ENCODE data around the gene CPNE5.

CPNE5 gene

DNA sequence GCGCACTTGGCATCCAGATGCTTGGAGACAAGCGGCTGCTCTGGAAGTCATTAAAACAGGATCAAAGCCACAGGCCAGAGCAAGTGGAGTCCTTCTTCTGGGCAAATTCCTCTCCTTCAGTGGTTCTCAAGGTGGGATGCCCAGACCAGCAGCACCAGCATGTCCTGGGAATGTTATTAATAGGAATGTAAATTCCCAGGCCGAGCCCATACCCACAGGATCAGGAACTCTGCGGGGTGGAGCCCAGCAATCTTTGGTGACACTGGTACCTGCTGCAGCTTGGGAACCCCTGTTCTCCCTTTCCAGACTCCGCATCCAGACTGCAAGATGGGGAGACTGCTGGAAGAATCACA, 44.6 kb downstream of the CPNE5 start:
- in situ Hi-C loops (cut with MboI; ENCODE audit: low sequenced_read_pairs), result no loop called here

DNA sequence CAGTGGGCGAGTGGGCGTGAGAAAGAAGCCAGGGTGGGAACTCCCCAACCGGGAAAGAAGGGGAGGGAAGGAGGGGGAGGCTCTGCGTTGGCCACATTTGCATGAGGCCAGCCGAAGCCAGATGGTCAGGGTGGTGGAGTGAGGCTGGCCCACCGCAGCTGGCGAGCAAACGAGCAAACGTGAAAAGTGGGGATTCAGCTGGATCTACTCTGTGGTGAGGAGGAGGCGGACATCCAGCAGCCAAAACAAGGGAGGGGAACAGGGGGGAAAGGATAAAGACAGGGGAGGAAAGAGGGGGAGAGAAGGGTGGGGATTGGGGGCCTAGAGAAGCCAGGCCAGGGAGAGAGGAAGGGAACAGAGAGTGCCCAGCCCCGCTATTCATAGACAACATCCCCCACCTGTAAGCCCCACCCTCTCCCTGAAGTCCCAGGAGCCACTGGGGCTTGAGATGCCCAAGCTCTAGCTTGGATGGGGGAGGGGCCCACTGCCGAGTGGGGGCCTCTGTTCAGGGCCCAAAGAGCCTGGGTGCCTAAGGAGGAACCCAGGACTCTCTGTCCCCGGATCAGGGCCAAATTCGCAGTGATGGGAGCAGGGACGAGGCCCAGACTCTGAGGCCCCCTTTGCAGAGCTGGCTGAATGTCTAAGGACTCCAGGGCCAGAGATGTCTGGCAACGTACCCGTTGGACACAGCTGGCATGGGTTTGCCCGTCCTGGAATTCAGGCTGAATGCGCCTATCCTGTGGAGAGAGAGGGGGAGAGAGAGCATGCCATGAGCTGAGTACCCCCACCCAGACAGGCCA, 45.1 kb downstream of the CPNE5 start:
- in situ Hi-C loops (cut with MboI; ENCODE audit: low sequenced_read_pairs), result no loop called here

DNA sequence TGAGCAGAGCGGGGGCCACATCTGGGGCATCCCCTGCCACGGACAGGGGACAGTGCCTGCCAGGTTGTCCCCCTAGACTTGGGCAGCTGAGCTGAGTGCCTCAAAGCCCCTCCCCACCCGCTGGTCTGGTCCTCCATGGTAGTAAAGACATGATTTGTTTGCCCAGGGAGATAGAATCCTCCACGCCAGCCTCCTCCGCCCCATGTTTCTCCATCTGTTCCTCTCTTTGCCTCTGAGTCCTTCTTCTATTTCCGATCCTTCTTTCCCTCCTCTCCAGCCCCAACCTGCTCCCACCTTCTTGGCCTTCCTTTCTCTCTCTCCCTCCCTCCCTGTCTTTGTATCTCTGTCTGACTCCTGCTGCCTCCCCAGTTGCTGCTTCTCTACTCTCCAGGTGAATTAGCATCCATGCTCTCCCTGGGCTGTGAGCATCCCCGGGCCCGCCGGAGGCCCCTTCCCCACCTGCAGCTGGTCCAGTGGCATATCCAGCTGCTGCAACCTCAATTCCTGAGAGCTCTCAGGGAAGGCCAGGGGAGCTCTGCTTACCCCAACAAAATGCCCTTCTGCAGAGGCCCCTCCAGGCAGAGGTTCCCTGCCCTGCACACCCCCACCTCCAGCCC, 45.8 kb downstream of the CPNE5 start:
- in situ Hi-C loops (cut with MboI; ENCODE audit: low sequenced_read_pairs), result no loop called here

DNA sequence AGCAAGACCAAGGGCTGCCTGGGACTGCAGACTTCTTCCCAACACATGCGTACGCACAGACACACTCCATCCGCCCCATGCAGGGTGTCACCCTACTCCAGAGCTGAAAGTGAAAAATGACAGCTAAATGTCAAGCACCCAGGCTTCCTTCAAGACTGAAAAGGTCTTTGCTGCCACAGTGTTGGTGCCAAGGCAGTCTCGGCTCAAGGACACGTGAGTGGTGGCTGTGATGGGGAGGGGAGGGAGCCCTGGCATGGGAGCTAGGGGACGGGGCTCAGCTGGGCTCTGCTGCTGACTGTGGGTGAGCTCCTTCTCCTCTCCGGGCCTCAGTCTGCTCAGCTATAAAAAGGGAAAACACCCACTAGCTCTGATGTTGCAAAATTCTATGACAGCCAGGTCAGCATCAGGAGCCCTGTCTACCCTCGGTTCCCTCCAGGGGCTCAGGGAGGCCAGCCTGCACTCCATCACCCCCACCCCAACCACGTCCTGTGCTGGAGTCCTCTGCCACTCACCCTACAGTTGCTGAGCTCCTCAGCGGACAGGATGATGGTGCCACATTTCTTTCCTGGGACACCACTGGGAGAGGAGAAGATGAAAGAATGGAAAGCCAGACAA, 47.6 kb downstream of the CPNE5 start:
- in situ Hi-C loops (cut with MboI; ENCODE audit: low sequenced_read_pairs), result no loop called here

DNA sequence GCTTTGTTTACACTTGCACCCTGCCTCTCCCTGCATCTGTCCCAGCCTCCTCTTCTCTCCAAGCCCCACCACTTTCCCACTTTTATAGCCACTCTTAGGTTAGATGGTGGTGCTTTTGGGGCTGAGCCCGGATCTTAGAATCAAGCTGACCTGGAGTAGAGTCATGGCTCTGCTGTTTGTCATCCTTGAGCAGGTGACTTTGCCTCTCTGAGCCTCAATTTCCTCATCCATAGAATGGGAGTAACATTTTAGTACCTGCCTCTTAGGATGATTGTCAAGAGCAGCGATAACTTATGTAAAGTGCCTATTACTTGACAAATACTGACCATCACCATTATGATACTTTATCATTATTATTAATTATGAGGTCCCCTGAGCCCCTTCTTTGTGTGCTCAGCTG, 48.2 kb downstream of the CPNE5 start:
- in situ Hi-C loops (cut with MboI; ENCODE audit: low sequenced_read_pairs), result no loop called here

DNA sequence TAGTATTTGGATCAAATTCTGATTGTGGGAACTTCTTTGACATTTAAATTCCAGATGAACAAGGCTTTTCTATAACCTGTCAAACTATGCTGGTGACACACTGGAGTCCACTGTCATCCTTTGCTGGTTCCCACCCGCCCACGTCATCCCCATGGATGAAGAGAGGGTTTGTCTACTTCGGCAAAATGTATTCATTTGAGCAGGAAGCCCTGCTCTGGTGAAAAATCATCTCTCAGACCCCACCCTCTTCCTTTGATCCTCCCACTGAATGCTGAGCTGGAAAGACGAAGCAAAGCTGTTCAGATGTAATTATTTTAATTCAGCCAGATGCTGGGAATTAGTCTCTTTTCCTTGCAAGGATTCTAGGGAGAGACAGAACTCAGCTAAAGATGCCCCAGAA, 50.5 kb downstream of the CPNE5 start:
- in situ Hi-C loops (cut with MboI; ENCODE audit: low sequenced_read_pairs), result no loop called here

DNA sequence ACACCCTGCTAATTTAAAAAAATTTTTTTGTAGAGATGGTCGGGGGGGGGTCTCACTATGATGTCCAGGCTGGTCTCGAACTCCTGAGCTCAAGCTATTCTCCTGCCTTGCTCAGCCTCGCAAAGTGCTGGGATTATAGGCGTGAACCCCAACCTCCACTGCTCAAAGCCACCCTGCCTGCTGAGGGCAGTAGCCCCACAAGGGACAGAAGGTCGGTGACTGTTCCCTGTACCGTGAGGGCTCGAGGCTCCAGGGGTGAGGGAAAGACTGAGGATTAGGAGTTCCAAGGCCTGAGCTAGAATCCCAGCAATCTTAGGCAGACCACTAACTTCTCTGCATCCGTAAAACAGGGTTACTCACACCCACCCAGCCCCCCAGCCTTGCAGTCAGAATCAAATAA, 51.1 kb downstream of the CPNE5 start:
- in situ Hi-C loops (cut with MboI; ENCODE audit: low sequenced_read_pairs), result no loop called here

DNA sequence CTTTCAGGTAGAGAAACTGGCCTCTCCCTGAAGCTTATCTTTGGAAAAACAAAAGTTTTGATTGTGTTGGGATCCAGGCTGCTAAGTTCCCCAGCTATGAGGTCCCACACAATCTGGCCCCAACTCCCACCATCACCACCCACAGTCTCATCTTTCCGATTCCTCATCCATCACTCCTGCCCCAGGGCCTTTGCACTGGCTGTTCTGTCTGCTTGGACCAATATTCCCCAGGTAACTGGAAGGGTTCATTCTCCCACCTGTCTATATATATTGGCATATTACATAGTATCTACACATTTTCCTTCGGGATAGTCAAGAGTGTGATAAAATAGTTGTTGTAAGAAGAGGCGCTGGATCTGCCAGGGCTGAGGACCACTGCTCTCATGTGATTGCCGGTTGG, 52.0 kb downstream of the CPNE5 start:
- in situ Hi-C loops (cut with MboI; ENCODE audit: low sequenced_read_pairs), result no loop called here

DNA sequence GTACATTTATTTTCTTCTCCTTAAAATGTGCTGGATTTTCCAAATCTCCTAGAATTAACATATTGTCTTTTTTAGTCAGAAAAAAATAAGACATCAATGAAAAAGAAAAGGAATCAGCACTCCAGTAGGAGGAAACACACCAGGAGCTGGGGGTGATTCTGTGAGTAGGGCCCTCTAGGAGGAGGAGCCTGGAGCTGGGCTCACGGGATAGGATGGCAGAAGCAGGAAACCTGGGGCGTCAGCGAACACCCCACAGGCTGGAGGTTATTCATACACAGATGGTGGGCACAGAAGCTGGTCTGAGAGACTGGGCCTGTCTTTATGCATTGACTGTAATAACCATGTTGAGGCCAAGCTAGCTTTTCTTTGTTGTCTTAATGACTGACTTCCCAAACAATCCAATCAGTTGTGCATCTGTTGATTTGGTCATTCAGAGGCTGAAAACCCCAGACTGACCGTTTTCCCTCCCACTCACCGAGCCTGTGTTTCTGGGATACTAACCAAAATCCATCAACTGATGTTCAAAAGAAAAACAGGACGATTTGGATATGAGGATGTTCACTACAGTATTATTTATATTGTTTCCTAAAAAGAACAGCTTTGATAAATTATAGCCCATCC, 53.1 kb downstream of the CPNE5 start:
- in situ Hi-C loops (cut with MboI; ENCODE audit: low sequenced_read_pairs), result no loop called here

DNA sequence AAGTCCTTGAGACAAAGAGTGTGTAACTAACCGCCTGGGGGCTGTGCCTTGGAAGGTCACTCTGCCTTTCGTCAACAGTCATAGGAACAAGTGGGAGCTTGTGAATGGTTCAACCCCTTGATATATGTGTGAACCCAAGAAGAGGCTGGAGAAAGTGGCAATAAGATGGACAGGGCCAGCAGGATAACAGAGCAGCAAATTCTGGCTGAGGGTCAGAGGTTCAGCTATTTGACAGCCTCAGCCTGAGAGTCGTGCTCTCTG, 54.9 kb downstream of the CPNE5 start:
- in situ Hi-C loops (cut with MboI; ENCODE audit: low sequenced_read_pairs), result no loop called here

DNA sequence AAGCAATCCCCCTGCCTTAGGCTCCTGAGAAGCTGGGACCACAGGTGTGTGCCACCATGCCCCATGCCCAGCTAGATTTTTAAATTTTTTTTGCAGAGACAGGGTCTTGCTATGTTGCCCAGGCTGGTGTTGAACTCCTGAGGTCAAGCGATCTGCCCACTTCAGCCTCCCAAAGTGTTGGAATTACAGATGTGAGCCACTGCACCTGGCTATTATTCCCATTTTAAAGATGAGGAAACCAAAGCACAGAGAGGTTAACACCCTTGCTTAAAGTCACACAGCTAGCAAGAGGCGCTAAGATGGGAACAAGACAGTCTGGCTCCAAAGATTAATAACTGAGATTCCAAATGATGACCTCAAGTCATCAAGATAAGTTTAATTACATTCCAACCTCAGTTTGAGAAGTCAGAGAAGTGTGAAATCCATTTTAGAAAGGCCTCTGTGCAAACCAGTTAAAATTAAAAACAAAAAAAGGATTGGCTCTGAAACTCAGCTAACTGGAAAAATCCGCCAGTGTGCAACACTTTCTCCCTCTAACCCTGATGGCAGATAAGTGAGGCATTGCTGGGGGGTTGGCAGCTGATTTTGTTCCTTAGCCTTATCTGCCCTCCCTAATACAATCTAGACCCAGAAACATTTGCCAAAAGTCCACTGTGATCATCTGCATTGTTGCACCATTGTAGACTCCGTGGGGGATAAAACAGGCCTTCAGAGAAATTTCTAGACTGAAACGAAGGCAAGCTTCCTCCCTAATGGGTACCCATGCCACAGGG, 55.5 kb downstream of the CPNE5 start:
- in situ Hi-C loops (cut with MboI; ENCODE audit: low sequenced_read_pairs), result no loop called here

DNA sequence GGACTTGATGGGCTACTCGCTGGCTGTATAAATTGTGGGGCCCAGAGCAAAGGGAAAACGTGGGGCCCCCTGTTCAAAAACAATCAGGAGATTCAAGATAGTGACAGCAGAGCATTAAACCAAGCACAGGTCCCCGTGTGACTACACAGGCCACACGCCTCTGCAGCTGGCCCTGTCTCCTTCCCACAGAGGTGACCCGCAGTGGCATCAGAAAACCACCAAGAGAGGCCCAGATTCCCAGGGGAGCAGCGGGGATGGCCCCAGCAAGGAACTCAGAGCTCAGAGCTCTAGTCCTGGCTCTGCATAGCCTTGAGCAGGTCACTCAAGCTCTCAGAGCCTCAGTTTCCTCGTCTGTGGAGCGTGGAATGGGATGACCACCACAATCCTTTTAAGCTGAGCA, 57.6 kb downstream of the CPNE5 start:
- in situ Hi-C loops (cut with MboI; ENCODE audit: low sequenced_read_pairs), result no loop called here

DNA sequence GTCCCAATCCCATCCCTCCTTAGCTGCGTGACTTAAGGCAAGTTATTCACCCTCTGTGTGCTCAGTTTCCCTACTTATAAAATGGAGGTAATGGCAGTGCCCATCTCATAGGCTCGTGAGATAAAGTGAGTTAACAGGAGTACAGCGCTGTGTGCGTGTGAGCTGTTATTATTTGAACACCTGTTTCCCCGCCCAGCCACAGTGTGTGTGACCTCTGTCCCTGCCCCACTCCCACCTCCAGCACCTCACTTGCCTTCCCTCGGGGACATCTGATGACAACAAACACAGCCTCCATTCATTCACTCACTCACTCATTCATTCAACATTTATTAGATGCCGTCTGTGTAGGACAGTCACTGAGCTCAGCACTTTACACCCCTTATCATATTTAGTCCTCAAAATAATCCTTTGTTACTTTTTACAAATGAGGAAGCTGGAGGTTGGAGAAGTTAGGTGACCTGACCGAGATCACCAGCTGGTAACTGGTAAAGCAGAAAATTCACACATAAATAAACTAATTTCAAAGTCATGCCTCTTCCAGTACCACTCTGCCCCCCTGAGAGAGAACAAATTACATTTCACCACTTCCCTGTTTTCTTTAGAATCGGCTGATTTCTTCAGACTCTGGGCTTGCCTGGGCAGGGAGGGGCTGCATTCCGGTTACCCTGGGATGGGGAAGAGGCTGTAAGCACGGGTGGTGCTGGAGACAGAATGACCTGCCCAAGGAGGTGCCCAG, 58.6 kb downstream of the CPNE5 start:
- in situ Hi-C loops (cut with MboI; ENCODE audit: low sequenced_read_pairs), result no loop called here

DNA sequence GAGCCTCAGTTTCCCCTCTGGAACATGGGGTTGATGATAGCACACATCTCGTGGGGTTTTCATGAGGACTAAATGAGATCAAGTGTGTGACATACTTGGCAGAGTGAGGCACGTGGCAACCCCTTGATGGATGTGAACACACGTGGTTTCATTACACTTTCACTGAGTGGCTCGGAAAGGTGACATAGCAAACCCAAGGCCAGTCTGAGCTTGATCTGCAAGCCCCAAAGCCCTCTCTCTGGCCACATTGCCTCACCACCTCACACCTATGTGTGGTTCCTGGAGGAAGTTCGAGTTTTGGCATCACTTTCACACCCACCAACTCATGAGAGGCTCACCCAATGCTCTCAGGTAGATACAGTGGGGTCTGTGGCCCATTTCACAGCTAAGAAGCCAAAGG, 60.0 kb downstream of the CPNE5 start:
- in situ Hi-C loops (cut with MboI; ENCODE audit: low sequenced_read_pairs), result no loop called here

DNA sequence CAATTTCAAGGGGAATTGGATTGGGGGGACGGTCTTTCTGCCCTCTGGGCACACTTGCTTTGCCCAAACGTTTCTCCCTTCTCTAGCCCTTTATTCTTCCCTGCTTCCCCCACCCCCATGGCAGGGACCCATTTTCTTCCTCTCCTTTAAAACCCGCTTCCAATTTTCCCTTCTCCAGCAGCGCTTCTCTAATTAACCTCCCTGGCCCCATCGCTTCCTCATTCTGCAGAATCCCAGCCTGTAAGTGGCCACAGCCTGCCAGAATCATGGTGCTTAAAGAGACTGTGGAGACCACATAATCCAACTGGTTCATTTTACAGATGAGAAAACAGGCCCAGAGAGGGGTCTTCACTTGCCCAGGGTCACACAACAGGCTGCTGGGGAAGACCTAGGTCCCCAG, 61.4 kb downstream of the CPNE5 start:
- in situ Hi-C loops (cut with MboI; ENCODE audit: low sequenced_read_pairs), result no loop called here

DNA sequence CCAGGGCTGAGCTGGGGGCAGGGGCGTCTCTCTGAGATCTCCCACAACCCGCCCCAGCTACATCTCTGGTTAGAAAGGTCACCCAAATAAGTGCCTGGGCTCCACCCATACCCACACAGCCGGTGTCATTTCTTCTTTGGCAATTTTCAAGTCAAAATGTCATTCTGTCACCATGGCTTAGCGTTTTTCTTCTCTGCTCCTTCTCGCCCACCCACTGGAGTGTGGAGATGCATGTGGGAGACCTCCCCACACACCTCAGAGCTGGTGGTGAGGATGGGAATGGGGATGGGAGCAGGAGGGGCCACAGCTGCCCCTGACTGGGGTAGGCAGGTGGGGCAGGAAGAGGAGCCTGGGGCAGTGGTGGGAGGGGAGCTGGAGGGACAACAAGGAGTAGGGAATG, 63.1 kb downstream of the CPNE5 start:
- in situ Hi-C loops (cut with MboI; ENCODE audit: low sequenced_read_pairs), result no loop called here

DNA sequence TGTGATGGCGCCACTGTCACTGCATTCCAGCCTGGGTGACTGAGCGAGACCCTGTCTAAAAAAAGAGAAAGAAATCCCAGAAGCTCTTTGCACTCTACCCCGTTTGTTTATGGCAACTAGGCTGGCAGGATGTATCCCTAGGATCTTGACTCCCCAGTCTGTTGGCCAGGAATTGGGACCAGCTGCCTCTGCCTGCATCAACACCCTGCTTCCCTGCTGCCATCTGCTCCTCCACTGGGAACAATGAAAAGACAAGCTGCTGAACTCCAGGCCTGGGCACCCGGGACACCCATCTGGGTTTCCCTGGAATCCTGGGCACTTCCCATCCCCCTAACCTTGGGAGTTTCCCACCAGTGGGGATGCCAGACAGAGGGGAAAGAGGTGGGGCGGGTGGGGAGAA, 64.9 kb downstream of the CPNE5 start:
- in situ Hi-C loops (cut with MboI; ENCODE audit: low sequenced_read_pairs), result loop anchor here (5.0 kb wide), 2 partner anchors 78 to 233 kb away; partner anchors contain the start of gene FGD2

DNA sequence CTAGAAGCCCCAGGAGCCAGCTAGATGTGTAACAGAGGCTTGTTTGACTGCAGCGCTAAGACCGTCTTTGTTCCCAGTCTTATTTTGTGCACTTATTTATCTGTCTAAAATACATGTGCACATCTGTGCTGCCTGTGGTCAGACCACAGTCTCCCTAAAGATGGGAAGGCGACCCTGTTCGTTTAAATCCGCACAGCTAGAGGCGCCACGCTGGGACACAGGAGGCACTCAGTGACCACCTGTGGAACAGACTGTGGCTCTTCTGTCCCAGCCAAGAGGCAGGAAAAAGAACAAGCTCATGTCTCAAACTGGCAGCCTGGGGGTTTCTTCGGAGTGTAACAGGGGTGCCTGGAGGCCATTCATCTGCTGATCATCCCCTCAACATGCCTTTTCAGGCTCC, 66.8 kb downstream of the CPNE5 start:
- in situ Hi-C loops (cut with MboI; ENCODE audit: low sequenced_read_pairs), result loop anchor here (5.0 kb wide), 2 partner anchors 80 to 235 kb away; partner anchors contain the start of gene FGD2

DNA sequence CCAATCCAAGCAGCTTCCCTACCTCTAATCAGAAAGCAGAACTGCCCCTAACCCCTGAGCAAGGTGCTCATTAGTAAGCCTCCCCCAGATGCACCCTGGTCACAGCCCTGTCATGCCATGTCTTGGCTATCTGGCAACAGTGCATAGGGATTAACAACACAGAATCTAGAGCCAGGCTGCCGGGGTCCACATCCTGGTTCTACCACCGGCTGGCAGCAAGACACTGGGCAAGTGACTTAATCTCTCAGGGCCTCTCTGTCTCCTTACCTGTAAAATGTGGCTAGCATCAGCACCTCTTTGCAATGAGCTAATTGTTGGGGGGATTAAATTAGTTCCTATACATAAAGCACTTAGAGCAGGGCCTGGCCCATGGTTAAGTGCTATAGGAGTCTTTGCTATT, 68.1 kb downstream of the CPNE5 start:
- in situ Hi-C loops (cut with MboI; ENCODE audit: low sequenced_read_pairs), result loop anchor here (5.0 kb wide), 2 partner anchors 81 to 236 kb away; partner anchors contain the start of gene FGD2

DNA sequence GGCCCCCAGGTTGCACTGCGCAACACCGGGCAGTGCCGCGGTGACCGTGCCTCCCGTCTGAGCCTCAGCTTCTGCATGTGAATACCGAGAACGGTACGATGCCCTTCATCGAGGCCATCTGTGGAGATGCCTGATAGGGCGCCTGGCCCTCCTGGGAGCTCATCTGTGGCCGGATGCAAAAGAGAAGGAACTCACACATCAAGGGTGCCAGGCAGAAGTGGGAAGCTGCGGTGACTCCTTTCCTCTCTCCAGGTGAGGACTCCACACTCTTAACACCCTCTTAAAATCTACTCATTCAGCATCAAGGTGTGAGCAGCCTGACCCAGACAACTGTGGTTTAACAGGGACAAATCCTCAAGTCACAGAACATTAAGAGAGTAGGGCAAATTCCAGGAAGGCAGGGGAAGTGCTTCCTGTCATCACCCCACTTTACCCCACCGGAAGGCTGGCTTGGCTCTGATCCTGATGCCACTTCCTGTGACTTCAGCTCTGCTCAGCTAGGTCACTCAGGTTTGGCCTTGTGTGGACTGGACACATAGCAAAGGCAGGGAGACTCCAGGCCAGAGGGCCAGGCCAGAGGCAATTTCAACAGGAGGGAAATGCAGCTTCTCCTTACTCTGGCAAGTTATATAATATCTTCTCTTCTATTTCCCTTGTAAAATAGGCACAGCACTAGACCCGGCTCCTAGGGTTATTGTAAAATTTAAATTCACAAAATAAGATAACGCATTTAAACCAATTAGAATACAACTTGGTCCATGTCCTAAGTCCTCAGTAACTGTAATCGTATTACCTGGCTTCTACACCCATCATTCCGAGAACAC, 69.4 kb downstream of the CPNE5 start:
- in situ Hi-C loops (cut with MboI; ENCODE audit: low sequenced_read_pairs), result loop anchor here (5.0 kb wide), 3 partner anchors 82 to 437 kb away; partner anchors contain the start of gene FGD2

Measured in HL-60/S4 (cell line).